Skeletal muscle satellite cell (primary cell): ENCODE results near the gene SEMA3D.

ENCODE experiments used
- H3K27me3 ChIP-seq: 2 replicates; pipeline ENCODE4 v1.7.0; 2013; ENCODE audit warnings: low read length; ENCODE audit not compliant: control insufficient read depth, insufficient read depth
- H3K36me3 ChIP-seq: 2 replicates; pipeline ENCODE4 v1.7.0; 2013; ENCODE audit warnings: mild to moderate bottlenecking, control low read depth, low read length; ENCODE audit not compliant: insufficient read depth
- H3K4me1 ChIP-seq: 2 replicates; pipeline ENCODE4 v1.7.0; 2013; ENCODE audit warnings: low read length; ENCODE audit not compliant: control insufficient read depth, insufficient read depth
- H3K4me2 ChIP-seq: 2 replicates; pipeline ENCODE4 v1.7.0; 2013; ENCODE audit warnings: mild to moderate bottlenecking, low read length
- H3K4me3 ChIP-seq: 2 replicates; pipeline ENCODE4 v1.7.0; 2013; ENCODE audit warnings: low read length
- H3K9ac ChIP-seq: 2 replicates; pipeline ENCODE4 v1.7.0; 2013; ENCODE audit warnings: mild to moderate bottlenecking, low read depth, low read length, moderate library complexity
- H3K9me3 ChIP-seq: replicated peaks from 2 replicates; pipeline ENCODE4 v1.7.0; 2013; ENCODE audit warnings: mild to moderate bottlenecking, control low read depth, low read length

The SEMA3D gene

DNA sequence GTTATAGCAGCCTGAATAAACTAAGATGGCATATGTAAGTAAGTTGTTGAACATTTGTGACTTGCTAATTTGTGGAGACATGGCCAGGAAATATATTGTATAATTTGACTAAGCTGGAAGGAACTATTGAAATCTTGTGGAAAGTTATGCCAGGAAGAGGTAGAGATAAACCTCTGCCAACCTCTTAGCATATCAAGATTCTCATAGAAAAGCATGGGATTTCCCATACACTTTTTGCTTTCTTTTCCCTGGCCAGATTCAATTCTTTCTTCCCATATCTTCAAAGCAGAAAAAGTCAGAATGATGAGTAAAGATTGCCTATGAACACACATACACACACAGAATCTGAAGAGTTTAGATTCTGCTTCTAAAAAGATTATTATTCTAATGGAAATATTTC is 216.2 kb downstream of the SEMA3D start:
- H3K9me3 ChIP-seq = no peaks in the 10 kb centered on the region
- no peaks in the 10 kb centered on the region for H3K36me3 ChIP-seq
- H3K27me3 ChIP-seq = no peaks in the 10 kb centered on the region
- H3K4me1 ChIP-seq = no peaks in the 10 kb centered on the region
- H3K9ac ChIP-seq = no peak overlapping the region
- H3K4me3 ChIP-seq = no peak overlapping the region
- H3K4me2 ChIP-seq = no peak overlapping the region

DNA sequence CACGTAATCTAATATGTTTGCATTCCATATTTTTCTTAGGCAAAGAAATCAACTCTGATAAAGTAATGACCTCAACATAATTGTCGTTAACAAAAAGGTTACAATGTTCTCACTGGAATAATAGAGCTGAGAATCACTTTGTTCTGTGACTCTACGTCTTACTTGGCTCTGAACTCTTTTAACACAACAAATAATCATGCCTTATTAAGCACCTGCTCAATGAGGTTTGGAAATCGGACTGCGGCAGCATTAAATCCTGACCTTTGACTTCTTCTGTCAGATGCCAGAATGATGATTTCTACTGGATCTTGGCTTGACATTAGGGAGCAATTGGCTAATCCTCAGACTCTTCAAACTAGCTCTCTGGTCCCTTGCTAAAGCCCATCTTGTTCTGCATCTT is 233.6 kb downstream of the SEMA3D start:
- no peaks in the 10 kb centered on the region for H3K27me3 ChIP-seq
- H3K4me3 ChIP-seq = no peak overlapping the region
- no peak overlapping the region for H3K4me2 ChIP-seq
- H3K36me3 ChIP-seq = no peaks in the 10 kb centered on the region
- H3K4me1 ChIP-seq = peaks cover 5% of the 10 kb centered on the region
- H3K9me3 ChIP-seq = no peaks in the 10 kb centered on the region
- H3K9ac ChIP-seq = no peak overlapping the region

DNA sequence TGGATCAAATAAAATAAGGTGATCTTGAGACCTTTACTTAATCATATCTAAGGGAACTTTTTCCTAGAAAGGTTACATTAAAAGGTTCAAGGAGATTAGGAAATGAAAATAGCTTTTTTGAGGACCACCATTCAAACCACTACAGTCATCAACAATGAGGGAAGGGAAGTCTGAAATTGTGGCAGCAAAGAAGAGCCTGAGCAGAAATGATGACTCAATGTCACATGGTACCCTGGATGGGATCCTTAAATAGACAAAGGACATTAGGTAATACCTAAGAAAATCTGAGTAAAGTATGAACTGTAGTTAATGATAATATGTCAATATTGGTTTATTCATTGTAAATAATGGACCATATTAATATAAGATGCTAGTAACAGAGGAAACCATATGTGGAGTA is 236.0 kb downstream of the SEMA3D start:
- Histone ChIP-seq H3K9ac (no peak overlapping the region), H3K9me3 (no peaks in the 10 kb centered on the region), H3K4me1 (peaks cover 5% of the 10 kb centered on the region), H3K4me3 (no peak overlapping the region), H3K4me2 (no peak overlapping the region), H3K36me3 (no peaks in the 10 kb centered on the region), H3K27me3 (no peaks in the 10 kb centered on the region)

DNA sequence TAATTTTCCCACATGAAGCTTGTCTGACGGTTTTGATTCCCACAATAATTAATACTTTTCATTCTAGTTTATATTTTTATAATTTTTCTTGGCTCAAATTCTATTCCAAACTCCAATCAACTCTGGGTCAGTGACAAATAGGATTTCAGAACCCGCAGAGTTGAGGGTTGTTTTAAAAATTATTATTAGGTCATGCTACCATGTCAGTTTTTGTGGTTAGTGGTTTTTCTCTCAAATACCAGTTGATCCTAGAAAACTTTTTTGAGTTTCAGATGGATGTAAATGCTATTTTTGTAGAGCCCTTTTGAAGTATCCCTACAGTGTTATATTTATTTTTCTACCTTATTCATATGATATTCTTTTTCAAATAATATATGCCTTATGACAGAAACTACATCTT is 237.4 kb downstream of the SEMA3D start:
- Histone ChIP-seq H3K36me3 (no peaks in the 10 kb centered on the region), H3K9ac (no peak overlapping the region), H3K9me3 (no peaks in the 10 kb centered on the region), H3K4me3 (no peak overlapping the region), H3K4me1 (peaks cover 5% of the 10 kb centered on the region), H3K27me3 (no peaks in the 10 kb centered on the region), H3K4me2 (no peak overlapping the region)

DNA sequence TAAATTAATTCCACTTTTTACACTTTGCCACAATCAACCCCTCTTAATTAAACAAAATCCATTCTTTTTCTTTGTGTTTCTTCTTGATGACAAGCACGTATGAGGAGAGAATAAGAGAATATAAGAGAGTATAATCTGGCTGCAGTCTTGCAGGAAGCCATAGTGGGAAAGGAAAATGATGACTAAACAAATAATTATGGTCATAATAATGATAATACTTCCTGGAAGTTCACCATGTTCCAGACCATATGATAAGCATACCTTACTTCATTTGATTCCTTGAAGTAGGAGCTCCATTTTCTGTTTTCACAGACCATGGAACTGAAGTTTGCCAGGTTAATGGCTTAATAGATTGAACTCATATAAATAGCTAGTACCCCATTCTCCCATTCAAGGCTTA is 237.8 kb downstream of the SEMA3D start:
- Histone ChIP-seq H3K36me3 (no peaks in the 10 kb centered on the region), H3K27me3 (no peaks in the 10 kb centered on the region), H3K4me3 (no peak overlapping the region), H3K9ac (no peak overlapping the region), H3K9me3 (no peaks in the 10 kb centered on the region), H3K4me1 (peaks cover 5% of the 10 kb centered on the region), H3K4me2 (no peak overlapping the region)

DNA sequence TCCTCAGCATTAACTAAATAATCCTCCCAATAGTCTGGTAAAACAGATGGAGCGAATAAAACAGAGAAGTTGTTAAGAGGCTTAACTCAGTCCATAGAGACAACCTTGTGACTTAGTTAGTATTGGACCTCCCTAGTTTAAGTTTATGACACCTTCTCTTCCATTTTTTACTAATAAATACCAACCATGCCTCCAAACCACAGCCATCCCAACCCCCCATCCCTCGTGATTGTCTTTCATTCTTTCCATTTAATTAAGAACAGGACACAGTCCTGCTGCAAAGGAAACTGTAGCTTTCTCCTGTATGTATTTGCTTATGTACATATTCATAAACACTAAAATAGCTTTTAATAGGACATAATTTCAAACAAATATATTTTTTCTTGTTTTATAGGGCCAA is 238.2 kb downstream of the SEMA3D start:
- Histone ChIP-seq H3K4me3 (no peak overlapping the region), H3K4me2 (no peak overlapping the region), H3K36me3 (no peaks in the 10 kb centered on the region), H3K9ac (no peak overlapping the region), H3K4me1 (peaks cover 5% of the 10 kb centered on the region), H3K27me3 (no peaks in the 10 kb centered on the region), H3K9me3 (no peaks in the 10 kb centered on the region)

DNA sequence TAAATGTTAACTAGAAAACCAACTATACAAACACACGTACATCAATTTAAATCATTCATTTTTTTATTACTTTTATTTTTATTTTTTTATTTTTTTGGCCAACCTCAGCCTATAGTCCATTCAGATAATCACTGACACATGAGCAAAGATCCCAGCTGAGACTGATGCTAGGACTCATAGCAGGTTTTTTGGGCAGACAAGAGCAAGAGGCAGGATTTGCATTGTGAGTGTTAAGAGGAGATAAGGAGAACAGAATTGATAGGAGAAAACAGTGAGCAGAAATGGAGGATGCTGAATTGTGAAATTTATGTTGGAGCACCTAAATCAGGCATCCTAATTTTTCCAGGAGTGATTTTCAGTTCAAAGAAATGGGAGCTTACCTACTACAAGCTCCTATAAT is 240.3 kb downstream of the SEMA3D start:
- Histone ChIP-seq H3K27me3 (no peaks in the 10 kb centered on the region), H3K4me1 (peaks cover 5% of the 10 kb centered on the region), H3K9me3 (no peaks in the 10 kb centered on the region), H3K36me3 (no peaks in the 10 kb centered on the region), H3K9ac (no peak overlapping the region), H3K4me2 (no peak overlapping the region), H3K4me3 (no peak overlapping the region)
